ENCODE measurements around the gene POF1B.
A peak's percentile ranks its signal among the peaks of the same experiment; 100 is the strongest.
"Not testable (repeated sequence)": the region's sequence is repeated elsewhere in the genome, so short reads cannot be mapped to it uniquely, and the experiment has no call there.

Gene POF1B

DNA sequence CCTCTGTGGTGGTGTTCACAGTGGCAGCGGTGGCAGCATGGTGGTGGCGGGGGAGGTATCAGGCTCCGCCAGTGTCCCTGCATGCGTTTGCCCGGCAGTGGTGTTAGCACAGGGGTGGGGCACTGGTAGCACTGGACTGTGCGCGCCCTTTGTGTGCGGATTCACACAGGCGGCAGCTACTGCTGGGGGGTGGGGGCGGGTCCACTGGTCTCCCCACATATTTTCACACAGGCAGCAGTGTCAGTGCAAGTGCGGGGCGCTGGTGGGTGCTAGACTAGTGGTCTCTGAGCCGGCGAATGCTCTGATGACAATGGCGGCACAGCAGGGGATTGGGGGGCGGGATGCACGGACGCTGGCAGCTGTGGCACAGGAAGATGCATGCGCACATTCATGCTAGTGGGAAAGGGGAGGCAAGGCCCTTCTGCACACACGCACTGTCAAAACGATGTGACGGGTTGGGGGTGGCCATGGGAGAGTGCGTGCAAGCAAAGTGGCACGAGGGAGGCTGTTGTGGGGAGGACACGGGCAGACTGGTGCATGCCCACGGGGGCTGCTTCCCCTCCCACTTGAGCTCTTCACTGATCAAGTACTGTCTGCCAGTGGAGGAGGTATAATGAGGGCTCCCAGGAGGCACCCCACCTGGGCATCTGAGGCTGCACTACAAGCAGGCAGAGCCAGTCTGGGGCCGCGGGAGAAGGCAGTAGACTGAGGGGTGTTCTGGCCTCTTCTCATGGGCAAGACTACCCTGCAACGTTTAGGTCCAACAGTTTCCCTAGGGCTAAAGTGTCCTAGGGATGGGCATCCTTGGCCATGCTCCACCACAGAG is 53.0 kb downstream of the POF1B start:
- TF ChIP-seq, protein P1, sequence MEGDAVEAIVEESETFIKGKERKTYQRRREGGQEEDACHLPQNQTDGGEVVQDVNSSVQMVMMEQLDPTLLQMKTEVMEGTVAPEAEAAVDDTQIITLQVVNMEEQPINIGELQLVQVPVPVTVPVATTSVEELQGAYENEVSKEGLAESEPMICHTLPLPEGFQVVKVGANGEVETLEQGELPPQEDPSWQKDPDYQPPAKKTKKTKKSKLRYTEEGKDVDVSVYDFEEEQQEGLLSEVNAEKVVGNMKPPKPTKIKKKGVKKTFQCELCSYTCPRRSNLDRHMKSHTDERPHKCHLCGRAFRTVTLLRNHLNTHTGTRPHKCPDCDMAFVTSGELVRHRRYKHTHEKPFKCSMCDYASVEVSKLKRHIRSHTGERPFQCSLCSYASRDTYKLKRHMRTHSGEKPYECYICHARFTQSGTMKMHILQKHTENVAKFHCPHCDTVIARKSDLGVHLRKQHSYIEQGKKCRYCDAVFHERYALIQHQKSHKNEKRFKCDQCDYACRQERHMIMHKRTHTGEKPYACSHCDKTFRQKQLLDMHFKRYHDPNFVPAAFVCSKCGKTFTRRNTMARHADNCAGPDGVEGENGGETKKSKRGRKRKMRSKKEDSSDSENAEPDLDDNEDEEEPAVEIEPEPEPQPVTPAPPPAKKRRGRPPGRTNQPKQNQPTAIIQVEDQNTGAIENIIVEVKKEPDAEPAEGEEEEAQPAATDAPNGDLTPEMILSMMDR (IDR thresholded peaks at IDR 0.05; ENCODE audit: control insufficient read depth, extremely low read depth, insufficient read depth): no peak
- no peak for DNase-seq (ENCODE audit: low read depth)
- no peak overlapping the region for H3K4me3 ChIP-seq (ENCODE audit: low read depth, low read length)

- DNase-seq (ENCODE audit: low read depth); H3K4me3 ChIP-seq (ENCODE audit: low read depth, low read length): not testable (repeated sequence)
These were observed 68.1 kb downstream of the POF1B start for GRCh38 chrX:85311348-85311747.

DNA sequence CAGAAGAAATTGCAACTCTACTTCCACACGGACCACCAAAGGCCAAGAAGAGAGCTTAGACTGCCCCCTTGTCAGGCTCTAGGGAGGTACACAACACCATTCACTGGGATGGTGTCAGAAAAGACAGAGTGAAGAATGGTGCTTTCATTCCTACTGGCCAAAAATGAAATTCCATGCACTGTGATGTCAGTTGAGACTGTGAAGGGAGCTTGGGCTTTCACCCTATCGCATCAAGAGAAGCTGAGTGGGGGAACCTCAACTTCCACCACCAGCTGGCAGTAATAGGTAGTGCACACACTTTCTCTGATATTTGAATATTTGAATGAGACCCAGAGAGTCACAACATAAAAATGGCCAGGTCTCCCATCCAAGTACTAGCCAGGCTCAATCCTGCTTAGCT is 69.7 kb downstream of the POF1B start:
- DNase-seq (ENCODE audit: low read depth): no peak
- no peak overlapping the region for H3K4me3 ChIP-seq (ENCODE audit: low read depth, low read length)
- TF ChIP-seq, protein P1 (IDR thresholded peaks at IDR 0.05; ENCODE audit: control insufficient read depth, extremely low read depth, insufficient read depth): no peak

GRCh38 chrX:85303544-85303943 is 75.9 kb downstream of the POF1B start:
- no peak overlapping the region for H3K4me3 ChIP-seq (ENCODE audit: low read depth, low read length)
- no peak for DNase-seq (ENCODE audit: low read depth)
- TF ChIP-seq, protein P1 (IDR thresholded peaks at IDR 0.05; ENCODE audit: control insufficient read depth, extremely low read depth, insufficient read depth): no peak

- TF ChIP-seq, protein P1 (IDR thresholded peaks at IDR 0.05; ENCODE audit: control insufficient read depth, extremely low read depth, insufficient read depth): no peak
- DNase-seq (ENCODE audit: low read depth): no peak
- H3K4me3 ChIP-seq (ENCODE audit: low read depth, low read length): no peak overlapping the region
These were observed 90.3 kb downstream of the POF1B start for GRCh38 chrX:85288992-85289723.

DNA sequence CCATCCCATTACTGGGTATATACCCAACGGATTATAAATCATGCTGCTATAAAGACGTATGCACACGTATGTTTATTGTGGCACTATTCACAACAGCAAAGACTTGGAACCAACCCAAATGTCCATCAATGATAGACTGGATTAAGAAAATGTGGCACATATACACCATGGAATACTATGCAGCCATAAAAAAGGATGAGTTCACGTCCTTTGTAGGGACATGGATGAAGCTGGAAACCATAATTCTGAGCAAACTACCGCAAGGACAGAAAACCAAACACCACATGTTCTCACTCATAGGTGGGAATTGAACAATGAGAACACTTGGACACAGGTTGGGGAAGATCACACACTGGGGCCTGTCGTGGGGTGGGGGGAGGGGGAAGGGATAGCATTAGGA is 94.2 kb downstream of the POF1B start:
- DNase-seq (ENCODE audit: low read depth); H3K4me3 ChIP-seq (ENCODE audit: low read depth, low read length): not testable (repeated sequence)

GRCh38 chrX:85244450-85245211 is 134.8 kb downstream of the POF1B start:
- TF ChIP-seq, protein P1 (IDR thresholded peaks at IDR 0.05; ENCODE audit: control insufficient read depth, extremely low read depth, insufficient read depth): no peak
- no peak for DNase-seq (ENCODE audit: low read depth)
- peak overlapping the region; percentile 45 for H3K4me3 ChIP-seq (ENCODE audit: low read depth, low read length)

All from LNCaP clone FGC (cell line).